Measurements from ENCODE around the gene TEX53.

Gene TEX53

DNA sequence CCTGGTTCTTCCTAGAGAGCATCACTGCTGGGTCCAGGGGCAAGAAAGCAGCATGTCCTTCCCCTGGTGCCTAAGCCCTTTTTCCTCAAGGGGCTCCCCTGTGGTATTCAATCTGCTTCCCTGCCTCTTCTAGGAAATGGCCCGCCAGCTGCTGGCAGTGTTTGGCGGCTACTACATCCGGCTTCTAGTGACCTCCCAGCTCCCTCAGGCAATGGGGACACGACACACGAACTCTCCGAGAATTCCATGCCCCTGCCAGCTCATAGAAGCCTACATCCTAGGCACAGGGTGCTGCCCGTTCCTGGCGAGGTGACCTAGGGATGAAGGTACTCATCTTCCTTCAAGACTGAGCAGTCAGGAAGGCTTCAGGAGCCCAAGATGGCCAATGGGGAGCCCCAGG lies 14.6 kb downstream of the TEX53 start:
- no peak overlapping the region for H3K27ac ChIP-seq (ENCODE audit: insufficient read depth in 1 of 2, low read depth in 1 of 2, low read length in 2 of 2, poor library complexity in 1 of 2, severe bottlenecking in 2 of 2)
- POLR2A ChIA-PET = no interaction called here

GRCh38 chr9:114641967-114642366 lies 15.6 kb downstream of the TEX53 start:
- Histone ChIP-seq H3K27ac (ENCODE audit: insufficient read depth in 1 of 2, low read depth in 1 of 2, low read length in 2 of 2, poor library complexity in 1 of 2, severe bottlenecking in 2 of 2) (no peak overlapping the region), H3K4me3 (ENCODE audit: control insufficient read depth in 1 of 7, extremely low read depth in 1 of 7, insufficient read depth in 4 of 7, low read depth in 2 of 7, low read length in 6 of 7) (no peak overlapping the region), H3K36me3 (ENCODE audit: control insufficient read depth in 4 of 4, insufficient read depth in 4 of 4, low read length in 3 of 4) (peaks cover 20 to 74% (median 49%) of the 10 kb centered on the region in 4 experiments), H3K9me3 (ENCODE audit: control extremely low read depth in 1 of 5, control insufficient read depth in 4 of 5, insufficient read depth in 2 of 5, low read depth in 1 of 5, low read length in 4 of 5) (peaks cover 0 to 2% (median under 1%) of the 10 kb centered on the region in 5 experiments), H3K4me1 (ENCODE audit: control extremely low read depth in 1 of 4, control insufficient read depth in 4 of 4, insufficient read depth in 4 of 4, low read length in 3 of 4) (peaks cover 0 to 5% (median 0%) of the 10 kb centered on the region in 4 experiments), H3K27me3 (replicated peaks in 2 of 5; ENCODE audit: control insufficient read depth in 4 of 5, insufficient read depth in 5 of 5, low read length in 4 of 5) (no peaks in the 10 kb centered on the region)
- ChIA-PET CTCF (interaction anchor here (1.3 to 4.1 kb wide), 3 partner anchors 11 to 52 kb away, joined by 3 to 17 read pairs (median 4); no protein-coding TSS in a partner anchor), POLR2A (interaction anchor here (0.7 kb wide), 1 partner anchor 165 kb away, joined by 4 read pairs; no protein-coding TSS in a partner anchor)
- WGBS (ENCODE audit: insufficient coverage) = 10% methylated on average over 1 of the region's 1 CpG
- DNase-seq = peak; percentile 32 to 61 (median 57)

More for the DNA sequence above, 14.6 kb downstream of the TEX53 start:
- H3K27me3 ChIP-seq (replicated peaks in 2 of 5; ENCODE audit: control insufficient read depth in 4 of 5, insufficient read depth in 5 of 5, low read length in 4 of 5) = no peaks in the 10 kb centered on the region
- H3K4me1 ChIP-seq (ENCODE audit: control extremely low read depth in 1 of 4, control insufficient read depth in 4 of 4, insufficient read depth in 4 of 4, low read length in 3 of 4) = peaks cover 0 to 5% (median 0%) of the 10 kb centered on the region in 4 experiments
- H3K9me3 ChIP-seq (ENCODE audit: control extremely low read depth in 1 of 5, control insufficient read depth in 4 of 5, insufficient read depth in 2 of 5, low read depth in 1 of 5, low read length in 4 of 5) = peaks cover 0 to 6% (median 2%) of the 10 kb centered on the region in 5 experiments
- DNase-seq = no peak
- no peak overlapping the region for H3K4me3 ChIP-seq (ENCODE audit: control insufficient read depth in 1 of 7, extremely low read depth in 1 of 7, insufficient read depth in 4 of 7, low read depth in 2 of 7, low read length in 6 of 7)
- CTCF ChIA-PET = interaction anchor here (0.8 to 4.1 kb wide), 5 partner anchors 10 to 237 kb away, joined by 3 to 17 read pairs (median 4); no protein-coding TSS in a partner anchor
- WGBS (ENCODE audit: insufficient coverage) = 96% methylated on average over 8 of the region's 8 CpGs
- peaks cover 21 to 74% (median 46%) of the 10 kb centered on the region in 4 experiments for H3K36me3 ChIP-seq (ENCODE audit: control insufficient read depth in 4 of 4, insufficient read depth in 4 of 4, low read length in 3 of 4)

DNA sequence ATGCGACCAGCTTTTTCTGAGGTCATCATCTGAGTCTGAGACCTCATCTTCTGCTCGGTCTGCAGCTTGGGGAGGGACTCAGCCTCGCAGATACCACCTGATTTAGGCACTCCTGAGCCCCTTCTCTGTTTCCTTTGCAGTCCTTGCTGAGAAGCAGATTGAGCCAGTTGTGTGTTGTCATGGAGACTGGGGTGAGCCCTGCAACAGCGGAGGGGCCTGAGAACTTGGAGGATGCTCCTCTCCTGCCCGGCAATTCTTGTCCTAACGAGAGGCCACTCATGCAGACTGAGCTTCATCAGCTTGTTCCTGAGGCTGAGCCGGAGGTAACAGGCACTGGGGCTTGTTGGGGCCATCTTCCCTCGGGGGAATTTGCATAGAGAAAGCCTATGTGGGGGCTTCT lies 19.2 kb downstream of the TEX53 start:
- ChIA-PET POLR2A (no interaction called here), CTCF (interaction anchor here (1.1 to 1.7 kb wide), 5 partner anchors 15 to 203 kb away, joined by 3 to 5 read pairs (median 4); partner anchors contain the start of gene ATP6V1G1)
- Histone ChIP-seq H3K27me3 (replicated peaks in 2 of 5; ENCODE audit: control insufficient read depth in 4 of 5, insufficient read depth in 5 of 5, low read length in 4 of 5) (no peaks in the 10 kb centered on the region), H3K9me3 (ENCODE audit: control extremely low read depth in 1 of 5, control insufficient read depth in 4 of 5, insufficient read depth in 2 of 5, low read depth in 1 of 5, low read length in 4 of 5) (no peaks in the 10 kb centered on the region), H3K36me3 (ENCODE audit: control insufficient read depth in 4 of 4, insufficient read depth in 4 of 4, low read length in 3 of 4) (peaks cover 19 to 70% (median 50%) of the 10 kb centered on the region in 4 experiments), H3K27ac (ENCODE audit: insufficient read depth in 1 of 2, low read depth in 1 of 2, low read length in 2 of 2, poor library complexity in 1 of 2, severe bottlenecking in 2 of 2) (no peak overlapping the region), H3K4me1 (ENCODE audit: control extremely low read depth in 1 of 4, control insufficient read depth in 4 of 4, insufficient read depth in 4 of 4, low read length in 3 of 4) (peaks cover 0 to 5% (median 0%) of the 10 kb centered on the region in 4 experiments), H3K4me3 (ENCODE audit: control insufficient read depth in 1 of 7, extremely low read depth in 1 of 7, insufficient read depth in 4 of 7, low read depth in 2 of 7, low read length in 6 of 7) (no peak overlapping the region)
- DNase-seq = no peak
- WGBS (ENCODE audit: insufficient coverage) = 98% methylated on average over 7 of the region's 8 CpGs

- DNase-seq = no peak
- Histone ChIP-seq H3K27me3 (replicated peaks in 2 of 5; ENCODE audit: control insufficient read depth in 4 of 5, insufficient read depth in 5 of 5, low read length in 4 of 5) (no peaks in the 10 kb centered on the region), H3K36me3 (ENCODE audit: control insufficient read depth in 4 of 4, insufficient read depth in 4 of 4, low read length in 3 of 4) (peaks cover 29 to 83% (median 58%) of the 10 kb centered on the region in 4 experiments), H3K27ac (ENCODE audit: insufficient read depth in 1 of 2, low read depth in 1 of 2, low read length in 2 of 2, poor library complexity in 1 of 2, severe bottlenecking in 2 of 2) (no peak overlapping the region), H3K4me3 (ENCODE audit: control insufficient read depth in 1 of 7, extremely low read depth in 1 of 7, insufficient read depth in 4 of 7, low read depth in 2 of 7, low read length in 6 of 7) (no peak overlapping the region), H3K9me3 (ENCODE audit: control extremely low read depth in 1 of 5, control insufficient read depth in 4 of 5, insufficient read depth in 2 of 5, low read depth in 1 of 5, low read length in 4 of 5) (no peaks in the 10 kb centered on the region), H3K4me1 (ENCODE audit: control extremely low read depth in 1 of 4, control insufficient read depth in 4 of 4, insufficient read depth in 4 of 4, low read length in 3 of 4) (no peaks in the 10 kb centered on the region)
- POLR2A ChIA-PET = interaction anchor here (0.7 kb wide), 1 partner anchor 15 kb away, joined by 4 read pairs; no protein-coding TSS in a partner anchor
- 97% methylated on average over 5 of the region's 6 CpGs for WGBS (ENCODE audit: insufficient coverage)
- CTCF ChIA-PET = interaction anchor here (1.6 kb wide), 1 partner anchor 19 kb away, joined by 4 read pairs; no protein-coding TSS in a partner anchor
Measured at GRCh38 chr9:114634387-114634786, 23.2 kb downstream of the TEX53 start.

DNA sequence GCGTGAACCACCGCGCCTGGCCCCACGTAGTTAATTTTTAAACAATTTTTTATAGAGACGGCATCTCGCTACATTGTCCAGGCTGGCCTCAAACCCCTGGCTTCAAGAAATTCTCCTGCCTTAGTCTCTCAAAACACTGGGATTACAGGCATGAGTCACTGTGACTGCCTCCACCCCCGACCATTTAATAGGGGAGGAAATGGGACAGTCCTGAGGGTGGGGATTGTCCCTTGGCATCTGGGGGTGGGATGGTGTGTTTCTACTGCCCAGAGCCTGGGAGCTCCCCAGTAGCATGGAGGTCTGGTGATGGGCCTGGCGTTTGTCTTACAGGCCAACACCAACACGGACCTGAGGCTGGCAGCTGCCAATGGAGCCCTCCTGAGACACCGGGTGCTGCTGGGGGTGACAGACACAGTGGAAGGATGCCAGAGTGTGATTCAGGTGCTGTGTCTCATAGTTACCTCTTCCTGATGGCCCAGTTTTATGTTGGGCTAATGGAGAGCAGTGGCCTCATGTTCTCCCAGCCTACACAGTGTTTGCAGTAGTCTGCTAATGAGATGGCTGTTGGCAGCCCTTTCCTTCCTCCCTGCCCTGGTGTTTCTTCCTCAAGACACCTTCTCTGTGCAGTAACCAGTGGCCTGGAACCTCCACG lies 24.0 kb downstream of the TEX53 start:
- no peak for DNase-seq
- CTCF ChIA-PET = interaction anchor here (1.7 kb wide), 1 partner anchor 21 kb away, joined by 6 read pairs; no protein-coding TSS in a partner anchor
- H3K4me1 ChIP-seq (ENCODE audit: control extremely low read depth in 1 of 4, control insufficient read depth in 4 of 4, insufficient read depth in 4 of 4, low read length in 3 of 4) = no peaks in the 10 kb centered on the region
- POLR2A ChIA-PET = interaction anchor here (0.7 kb wide), 1 partner anchor 14 kb away, joined by 4 read pairs; no protein-coding TSS in a partner anchor
- no peak overlapping the region for H3K27ac ChIP-seq (ENCODE audit: insufficient read depth in 1 of 2, low read depth in 1 of 2, low read length in 2 of 2, poor library complexity in 1 of 2, severe bottlenecking in 2 of 2)
- no peak overlapping the region for H3K4me3 ChIP-seq (ENCODE audit: control insufficient read depth in 1 of 7, extremely low read depth in 1 of 7, insufficient read depth in 4 of 7, low read depth in 2 of 7, low read length in 6 of 7)
- H3K9me3 ChIP-seq (ENCODE audit: control extremely low read depth in 1 of 5, control insufficient read depth in 4 of 5, insufficient read depth in 2 of 5, low read depth in 1 of 5, low read length in 4 of 5) = no peaks in the 10 kb centered on the region
- peaks cover 30 to 83% (median 60%) of the 10 kb centered on the region in 4 experiments for H3K36me3 ChIP-seq (ENCODE audit: control insufficient read depth in 4 of 4, insufficient read depth in 4 of 4, low read length in 3 of 4)
- WGBS (ENCODE audit: insufficient coverage) = 98% methylated on average over 10 of the region's 11 CpGs
- no peaks in the 10 kb centered on the region for H3K27me3 ChIP-seq (replicated peaks in 2 of 5; ENCODE audit: control insufficient read depth in 4 of 5, insufficient read depth in 5 of 5, low read length in 4 of 5)

- no peaks in the 10 kb centered on the region for H3K27me3 ChIP-seq (replicated peaks in 2 of 5; ENCODE audit: control insufficient read depth in 4 of 5, insufficient read depth in 5 of 5, low read length in 4 of 5)
- WGBS (ENCODE audit: insufficient coverage) = 43% methylated on average over 1 of the region's 2 CpGs
- H3K9me3 ChIP-seq (ENCODE audit: control extremely low read depth in 1 of 5, control insufficient read depth in 4 of 5, insufficient read depth in 2 of 5, low read depth in 1 of 5, low read length in 4 of 5) = no peaks in the 10 kb centered on the region
- peaks cover 33 to 87% (median 65%) of the 10 kb centered on the region in 4 experiments for H3K36me3 ChIP-seq (ENCODE audit: control insufficient read depth in 4 of 4, insufficient read depth in 4 of 4, low read length in 3 of 4)
- no peaks in the 10 kb centered on the region for H3K4me1 ChIP-seq (ENCODE audit: control extremely low read depth in 1 of 4, control insufficient read depth in 4 of 4, insufficient read depth in 4 of 4, low read length in 3 of 4)
- ChIA-PET POLR2A (no interaction called here), CTCF (interaction anchor here (1.3 kb wide), 1 partner anchor 196 kb away, joined by 3 read pairs; no protein-coding TSS in a partner anchor)
- no peak overlapping the region for H3K4me3 ChIP-seq (ENCODE audit: control insufficient read depth in 1 of 7, extremely low read depth in 1 of 7, insufficient read depth in 4 of 7, low read depth in 2 of 7, low read length in 6 of 7)
- no peak overlapping the region for H3K27ac ChIP-seq (ENCODE audit: insufficient read depth in 1 of 2, low read depth in 1 of 2, low read length in 2 of 2, poor library complexity in 1 of 2, severe bottlenecking in 2 of 2)
- no peak for DNase-seq
Measured at GRCh38 chr9:114631166-114631565, 26.4 kb downstream of the TEX53 start.

- Histone ChIP-seq H3K27ac (ENCODE audit: insufficient read depth in 1 of 2, low read depth in 1 of 2, low read length in 2 of 2, poor library complexity in 1 of 2, severe bottlenecking in 2 of 2) (no peak overlapping the region), H3K4me1 (ENCODE audit: control extremely low read depth in 1 of 4, control insufficient read depth in 4 of 4, insufficient read depth in 4 of 4, low read length in 3 of 4) (no peaks in the 10 kb centered on the region), H3K27me3 (replicated peaks in 2 of 5; ENCODE audit: control insufficient read depth in 4 of 5, insufficient read depth in 5 of 5, low read length in 4 of 5) (no peaks in the 10 kb centered on the region), H3K36me3 (ENCODE audit: control insufficient read depth in 4 of 4, insufficient read depth in 4 of 4, low read length in 3 of 4) (peaks cover 30 to 82% (median 60%) of the 10 kb centered on the region in 4 experiments), H3K9me3 (ENCODE audit: control extremely low read depth in 1 of 5, control insufficient read depth in 4 of 5, insufficient read depth in 2 of 5, low read depth in 1 of 5, low read length in 4 of 5) (no peaks in the 10 kb centered on the region), H3K4me3 (ENCODE audit: control insufficient read depth in 1 of 7, extremely low read depth in 1 of 7, insufficient read depth in 4 of 7, low read depth in 2 of 7, low read length in 6 of 7) (no peak overlapping the region)
- POLR2A ChIA-PET = no interaction called here
- 100% methylated on average over 5 of the region's 7 CpGs for WGBS (ENCODE audit: insufficient coverage)
- CTCF ChIA-PET = interaction anchor here (0.6 to 1.3 kb wide), 6 partner anchors 12 to 142 kb away, joined by 3 read pairs; no protein-coding TSS in a partner anchor
- DNase-seq = no peak
Measured at GRCh38 chr9:114629563-114630090, 28.0 kb downstream of the TEX53 start.
